ENCODE data around the gene KCTD21.

DNA sequence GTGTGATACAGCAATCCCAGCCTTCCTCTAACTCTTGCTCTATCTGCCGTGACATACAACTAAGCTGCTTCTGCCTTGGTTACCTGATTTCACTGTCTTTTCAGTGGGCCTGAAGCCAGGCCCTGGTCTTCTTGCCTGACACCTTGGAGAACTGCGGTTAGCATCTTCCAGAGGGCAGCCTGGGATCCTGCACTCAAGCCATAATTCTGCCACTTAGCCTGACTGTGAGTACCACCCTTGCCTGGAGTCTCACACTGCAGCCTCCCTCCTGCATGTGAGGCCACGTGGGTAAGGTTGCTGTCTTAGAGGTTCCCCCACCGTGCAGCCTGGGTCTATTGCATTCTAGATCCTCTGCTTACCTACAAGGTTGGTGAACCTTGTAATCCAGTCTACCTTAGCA, 36.1 kb upstream of the KCTD21 start:
- TF ChIP-seq, protein P1, sequence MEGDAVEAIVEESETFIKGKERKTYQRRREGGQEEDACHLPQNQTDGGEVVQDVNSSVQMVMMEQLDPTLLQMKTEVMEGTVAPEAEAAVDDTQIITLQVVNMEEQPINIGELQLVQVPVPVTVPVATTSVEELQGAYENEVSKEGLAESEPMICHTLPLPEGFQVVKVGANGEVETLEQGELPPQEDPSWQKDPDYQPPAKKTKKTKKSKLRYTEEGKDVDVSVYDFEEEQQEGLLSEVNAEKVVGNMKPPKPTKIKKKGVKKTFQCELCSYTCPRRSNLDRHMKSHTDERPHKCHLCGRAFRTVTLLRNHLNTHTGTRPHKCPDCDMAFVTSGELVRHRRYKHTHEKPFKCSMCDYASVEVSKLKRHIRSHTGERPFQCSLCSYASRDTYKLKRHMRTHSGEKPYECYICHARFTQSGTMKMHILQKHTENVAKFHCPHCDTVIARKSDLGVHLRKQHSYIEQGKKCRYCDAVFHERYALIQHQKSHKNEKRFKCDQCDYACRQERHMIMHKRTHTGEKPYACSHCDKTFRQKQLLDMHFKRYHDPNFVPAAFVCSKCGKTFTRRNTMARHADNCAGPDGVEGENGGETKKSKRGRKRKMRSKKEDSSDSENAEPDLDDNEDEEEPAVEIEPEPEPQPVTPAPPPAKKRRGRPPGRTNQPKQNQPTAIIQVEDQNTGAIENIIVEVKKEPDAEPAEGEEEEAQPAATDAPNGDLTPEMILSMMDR (IDR thresholded peaks at IDR 0.05 in 4 of 5, conservative IDR thresholded peaks at IDR 0.05 in 1 of 5), result no peak
- TF ChIP-seq POLR2A (IDR thresholded peaks at IDR 0.05), result no peak
